ENCODE results near the gene MCEE. TPM values are rescaled to one million over a fixed set of nuclear protein-coding genes. Genes with fewer than 3 reads are reported as not detected.

Gene MCEE
- total and polyA plus RNA-seq, 11 donors, result 23.8 to 36.8 (median 29.3) TPM

DNA sequence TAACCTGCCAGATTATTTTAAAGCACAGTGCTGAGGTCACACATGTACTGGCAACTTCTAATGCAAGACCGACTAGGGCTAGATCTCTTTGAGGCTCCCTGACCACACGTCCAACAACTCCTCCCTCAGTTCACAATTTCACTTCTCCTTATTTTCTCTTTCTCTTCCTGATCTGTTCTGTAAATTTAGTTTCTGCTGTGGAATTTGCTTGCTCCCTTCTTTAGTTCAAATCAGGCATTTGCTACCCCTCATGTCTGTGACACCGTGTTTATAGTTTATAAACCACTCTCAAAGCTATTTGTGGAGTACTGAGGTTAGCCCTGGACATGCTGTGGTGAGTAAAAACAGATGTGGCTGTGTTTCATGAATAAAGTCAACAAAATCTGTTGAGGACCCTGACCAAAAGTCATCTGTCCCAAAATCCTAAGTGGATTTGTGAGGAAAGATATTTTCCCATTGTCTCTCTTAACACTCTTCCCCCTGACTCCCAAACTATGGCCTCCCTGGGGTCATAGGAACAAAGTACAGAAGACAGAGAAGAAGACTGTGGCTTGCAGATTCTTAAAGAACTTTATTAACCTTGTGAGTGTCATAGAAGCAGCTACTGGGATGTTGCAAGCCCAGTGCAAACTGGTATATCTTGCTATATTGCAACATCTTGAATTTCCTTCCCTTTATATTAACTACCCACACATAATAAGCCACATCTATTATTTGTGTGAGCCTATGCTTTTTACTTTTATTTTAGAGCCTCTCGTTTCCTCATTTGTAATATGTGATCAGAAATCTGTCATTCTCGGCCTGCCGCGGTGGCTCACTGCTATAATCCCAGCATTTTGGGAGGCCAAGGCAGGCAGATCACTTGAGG is 65.0 kb downstream of the MCEE start:
- intact Hi-C loops (cut with DNase I), result no loop called here

GRCh38 chr2:71064110-71064611 is 65.9 kb downstream of the MCEE start:
- TF ChIP-seq CTCF (IDR thresholded peaks at IDR 0.05) (no peak), POLR2A (IDR thresholded peaks at IDR 0.05) (no peak)
- 62 to 70% (median 64%) methylated on average over 9 of the region's 9 CpGs for WGBS, 4 donors

More for the DNA sequence above, 65.0 kb downstream of the MCEE start:
- no peaks in the 10 kb centered on the region for H3K36me3 ChIP-seq
- H3K27ac ChIP-seq, result peak overlapping the region in 3 of 12 donors; percentile 4 to 88 (median 28)
- peaks cover 0 to 18% (median 0%) of the 10 kb centered on the region in 9 donors for H3K27me3 ChIP-seq
- ATAC-seq (no peak), DNase-seq (no peak)
- peak overlapping the region in 1 of 12 donors; percentile 37 for H3K4me3 ChIP-seq
- no peaks in the 10 kb centered on the region for H3K9me3 ChIP-seq
- WGBS, 4 donors, result 76 to 82% (median 79%) methylated on average over 7 of the region's 7 CpGs
- peaks cover 4 to 55% (median 15%) of the 10 kb centered on the region in 12 donors for H3K4me1 ChIP-seq
- TF ChIP-seq POLR2A (IDR thresholded peaks at IDR 0.05), result no peak
- no peak for TF ChIP-seq CTCF (IDR thresholded peaks at IDR 0.05)

DNA sequence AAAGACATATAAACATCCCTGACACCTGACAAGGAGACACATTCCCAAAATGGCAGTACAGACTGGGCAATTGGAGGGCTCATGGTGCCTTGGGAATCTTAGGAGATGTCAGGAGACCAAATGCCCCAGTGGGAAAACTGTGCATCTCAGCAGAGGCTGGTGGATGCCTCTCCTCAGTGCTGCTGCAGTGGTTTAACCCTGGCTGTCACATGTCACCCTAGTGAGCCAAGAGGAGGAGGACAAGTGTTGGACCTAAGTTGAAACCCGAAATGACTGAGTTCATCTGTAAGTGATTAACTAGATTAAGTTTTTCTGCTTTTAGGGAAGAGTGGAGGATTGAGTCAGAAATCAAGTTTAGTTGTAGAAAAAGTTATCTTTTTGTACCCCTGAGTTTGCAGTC is 66.8 kb downstream of the MCEE start:
- TF ChIP-seq POLR2A (IDR thresholded peaks at IDR 0.05), result no peak
- no peak for TF ChIP-seq CTCF (IDR thresholded peaks at IDR 0.05)
- Histone ChIP-seq H3K27ac (peak overlapping the region in 1 of 12 donors; percentile 88), H3K27me3 (peaks cover 0 to 19% (median 0%) of the 10 kb centered on the region in 9 donors), H3K9me3 (no peaks in the 10 kb centered on the region), H3K4me1 (peaks cover 0 to 44% (median 6%) of the 10 kb centered on the region in 12 donors), H3K4me3 (no peak overlapping the region), H3K36me3 (no peaks in the 10 kb centered on the region)
- 59 to 88% (median 76%) methylated on average over 1 of the region's 1 CpG for WGBS, 4 donors
- ATAC-seq (no peak), DNase-seq (no peak)
- intact Hi-C loops (cut with DNase I), result no loop called here

More at GRCh38 chr2:71064110-71064611, 65.9 kb downstream of the MCEE start:
- Histone ChIP-seq H3K4me1 (peaks cover 0 to 47% (median 8%) of the 10 kb centered on the region in 12 donors), H3K27ac (peak overlapping the region in 1 of 12 donors; percentile 88), H3K4me3 (peak overlapping the region in 2 of 12 donors; percentile 9 to 37), H3K36me3 (no peaks in the 10 kb centered on the region), H3K9me3 (no peaks in the 10 kb centered on the region), H3K27me3 (peaks cover 0 to 19% (median 0%) of the 10 kb centered on the region in 9 donors)
- ATAC-seq (no peak), DNase-seq (no peak)
- intact Hi-C loops (cut with DNase I), result no loop called here

DNA sequence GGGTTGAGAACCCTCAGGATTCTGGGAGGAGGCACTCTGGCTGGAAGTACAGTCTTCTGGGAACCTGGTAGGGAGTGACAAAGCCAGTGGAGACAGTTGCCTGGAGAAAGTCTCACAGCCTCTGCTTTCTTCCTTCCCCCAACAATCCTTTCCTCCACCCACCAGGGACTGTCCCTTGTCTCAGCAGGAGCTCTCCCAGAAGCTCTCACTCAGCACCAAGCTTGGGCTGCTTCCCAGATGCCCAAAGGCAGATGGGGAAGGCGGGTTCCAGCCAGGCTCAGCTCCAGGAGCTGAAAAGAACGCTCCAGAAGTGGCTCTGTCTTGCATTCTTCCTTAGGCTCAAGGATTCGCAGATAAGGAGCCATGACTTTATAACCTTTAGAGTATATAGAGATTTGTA is 69.2 kb downstream of the MCEE start:
- no peak overlapping the region for H3K4me3 ChIP-seq
- no peaks in the 10 kb centered on the region for H3K9me3 ChIP-seq
- H3K27ac ChIP-seq, result no peak overlapping the region
- WGBS, 4 donors, result 33 to 64% (median 37%) methylated on average over 3 of the region's 3 CpGs
- peaks cover 0 to 28% (median 0%) of the 10 kb centered on the region in 12 donors for H3K4me1 ChIP-seq
- no peak for TF ChIP-seq CTCF (IDR thresholded peaks at IDR 0.05)
- no peak for TF ChIP-seq POLR2A (IDR thresholded peaks at IDR 0.05)
- DNase-seq (no peak), ATAC-seq (peak in 2 of 4 donors; percentile 30 to 44)
- H3K36me3 ChIP-seq, result no peaks in the 10 kb centered on the region
- intact Hi-C loops (cut with DNase I), result no loop called here
- H3K27me3 ChIP-seq, result peaks cover 0 to 19% (median 0%) of the 10 kb centered on the region in 9 donors
